HepG2 (cell line): ENCODE results near the gene SLC38A2. TPM values are rescaled to one million over a fixed set of nuclear protein-coding genes. Genes with fewer than 3 reads are reported as not detected.

ENCODE experiments used
- BATF2 ChIP-seq: sonication (generic); formaldehyde crosslinking; IDR thresholded peaks from 2 replicates; pipeline ENCODE4 v1.8.0; 2022; ENCODE audit warnings: mild to moderate bottlenecking, missing genetic modification reagents, moderate library complexity
- BHLHE40 ChIP-seq: IDR thresholded peaks from 2 replicates; pipeline ENCODE4 v1.6.1; 2011; ENCODE audit warnings: low read length, improper control_type of control experiment
- CREB3 ChIP-seq: sonication (generic); formaldehyde crosslinking; IDR thresholded peaks from 2 replicates; pipeline ENCODE4 v1.5.0; 2020; ENCODE audit warnings: missing genetic modification reagents
- HNF4G ChIP-seq, 2 experiments: sonication (generic) in 1 of 2; formaldehyde crosslinking in 1 of 2; IDR thresholded peaks; 2 replicates each; pipeline versions ENCODE4 v1.4.0 to v1.6.1; 2011 to 2020; ENCODE audit warnings: borderline replicate concordance in 2 of 2, low read depth in 2 of 2, mild to moderate bottlenecking in 2 of 2, low read length in 1 of 2, missing genetic modification reagents in 1 of 2, moderate library complexity in 1 of 2
- MLXIP ChIP-seq: sonication (generic); formaldehyde crosslinking; IDR thresholded peaks from 2 replicates; pipeline ENCODE4 v1.9.0; 2021; ENCODE audit warnings: missing genetic modification reagents, borderline replicate concordance
- SMC3 ChIP-seq: IDR thresholded peaks from 2 replicates; pipeline ENCODE4 v1.6.1; 2011; ENCODE audit warnings: low read length, improper control_type of control experiment
- SP4 ChIP-seq: sonication (generic); formaldehyde crosslinking; IDR thresholded peaks from 2 replicates; pipeline ENCODE4 v1.8.1; 2023; ENCODE audit warnings: mild to moderate bottlenecking, missing genetic modification reagents
- TGIF2 ChIP-seq: IDR thresholded peaks from 2 replicates; pipeline ENCODE4 v1.6.1; 2016; ENCODE audit warnings: control low read depth, missing compliant biosample characterization
- UBTF ChIP-seq: sonication (generic); formaldehyde crosslinking; IDR thresholded peaks from 2 replicates; pipeline ENCODE4 v1.4.0; 2020; ENCODE audit warnings: mild to moderate bottlenecking, missing genetic modification reagents
- ZBTB46 ChIP-seq: sonication (generic); formaldehyde crosslinking; IDR thresholded peaks from 2 replicates; pipeline ENCODE4 v1.4.0; 2020; ENCODE audit warnings: mild to moderate bottlenecking, missing genetic modification reagents, borderline replicate concordance
- ZNF136 ChIP-seq: sonication (generic); formaldehyde crosslinking; IDR thresholded peaks from 2 replicates; pipeline ENCODE4 v1.8.1; 2022; ENCODE audit warnings: low read depth, mild to moderate bottlenecking, moderate library complexity, missing genetic modification reagents
- ZNF33B ChIP-seq: sonication (generic); formaldehyde crosslinking; IDR thresholded peaks from 2 replicates; pipeline ENCODE4 v1.5.1; 2020; ENCODE audit warnings: mild to moderate bottlenecking, missing genetic modification reagents
- ZNF7 ChIP-seq: IDR thresholded peaks from 2 replicates; pipeline ENCODE4 v1.6.1; 2016; ENCODE audit warnings: missing biosample characterization, missing genetic modification reagents
- polyA plus RNA-seq, 8 experiments: library from polyadenylated mRNA; depleted of rRNA in 3 of 8; stranded (reverse) in 7 of 8; unstranded in 1 of 8; fragments of >200 nt; fragmentation: Illumina TruSeq in 4 of 8; extraction: Trizol in 4 of 8; gene quantifications; 2 replicates each; pipeline versions ENCODE4 v1.2.1 to v1.2.3, GENCODE V29; 2011 to 2016; ENCODE audit warnings: low read depth in 4 of 8, missing spikeins in 1 of 8, mixed read lengths in 1 of 8; ENCODE audit not compliant: insufficient read depth in 1 of 8
- total RNA-seq, 5 experiments: library from RNA; depleted of rRNA; stranded (reverse); fragments of >200 nt; fragmentation: Illumina TruSeq; extraction: Trizol; gene quantifications; 2 replicates each; pipeline ENCODE4 v1.2.3, GENCODE V29; 2016; ENCODE audit warnings: low read depth in 1 of 5

SLC38A2 gene
- total and polyA plus RNA-seq, 2 of the 13 experiments (the other 11 are each of a cell fraction or from before 2014, with no cell fraction given): 368 to 880 TPM

- TF ChIP-seq UBTF (CRISPR knock-in tag) (peak; percentile 30; the same call in 1 of the 2 replicates), SP4 (CRISPR knock-in tag) (no peak), BHLHE40 (no peak), ZNF136 (no peak), BATF2 (no peak), ZNF7 (CRISPR knock-in tag) (no peak; the same call in 1 of the 2 replicates), ZNF33B (CRISPR knock-in tag) (no peak), ZBTB46 (CRISPR knock-in tag) (no peak), MLXIP (no peak), CREB3 (no peak), HNF4G (IDR thresholded peaks at IDR 0.05; ENCODE audit: borderline replicate concordance, low read depth, low read length) (no peak), HNF4G (CRISPR knock-in tag; IDR thresholded peaks at IDR 0.05; ENCODE audit: borderline replicate concordance, low read depth) (no peak), SMC3 (no peak), TGIF2 (CRISPR knock-in tag) (0 out of 2 replicates have a peak, but pooled peaks have one; percentile 45)
Measured at GRCh38 chr12:46385438-46385837, 12.9 kb upstream of the SLC38A2 start (continued).
